ENCODE measurements around the gene LARP4B.

DNA sequence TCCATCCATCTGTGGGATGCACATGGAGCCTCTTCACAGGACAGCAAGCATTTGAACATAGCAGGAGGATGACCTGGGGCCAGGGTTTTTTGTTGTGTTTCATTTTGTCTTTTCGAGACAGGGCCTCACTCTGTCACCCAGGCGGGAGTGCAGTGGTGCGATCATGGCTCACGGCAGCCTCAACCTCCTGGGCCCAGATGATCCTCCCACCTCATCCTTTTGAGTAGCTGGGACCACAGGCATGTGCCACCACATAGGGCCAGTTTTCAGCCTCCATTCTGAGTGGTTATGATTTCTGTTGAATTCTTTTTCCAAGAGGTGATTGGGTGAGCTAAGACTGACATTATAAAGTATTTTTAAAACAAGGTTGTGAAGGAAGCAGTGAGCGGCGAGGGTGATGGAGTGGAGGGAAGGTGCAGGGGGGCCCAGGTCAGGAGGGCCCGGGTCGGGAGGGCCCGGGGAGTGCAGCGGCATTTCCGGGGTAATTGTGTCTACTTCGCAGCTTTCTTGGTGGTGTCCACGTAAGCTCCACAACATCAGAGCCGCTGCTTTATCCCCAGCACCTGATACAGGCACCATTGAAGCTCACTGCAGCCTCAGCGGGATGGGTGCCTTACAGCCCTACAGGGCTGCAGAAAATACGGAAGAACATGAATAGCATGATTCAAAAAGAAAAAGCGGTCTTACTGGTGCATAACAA is 12.0 kb upstream of the LARP4B start:
- TF ChIP-seq, protein P1, sequence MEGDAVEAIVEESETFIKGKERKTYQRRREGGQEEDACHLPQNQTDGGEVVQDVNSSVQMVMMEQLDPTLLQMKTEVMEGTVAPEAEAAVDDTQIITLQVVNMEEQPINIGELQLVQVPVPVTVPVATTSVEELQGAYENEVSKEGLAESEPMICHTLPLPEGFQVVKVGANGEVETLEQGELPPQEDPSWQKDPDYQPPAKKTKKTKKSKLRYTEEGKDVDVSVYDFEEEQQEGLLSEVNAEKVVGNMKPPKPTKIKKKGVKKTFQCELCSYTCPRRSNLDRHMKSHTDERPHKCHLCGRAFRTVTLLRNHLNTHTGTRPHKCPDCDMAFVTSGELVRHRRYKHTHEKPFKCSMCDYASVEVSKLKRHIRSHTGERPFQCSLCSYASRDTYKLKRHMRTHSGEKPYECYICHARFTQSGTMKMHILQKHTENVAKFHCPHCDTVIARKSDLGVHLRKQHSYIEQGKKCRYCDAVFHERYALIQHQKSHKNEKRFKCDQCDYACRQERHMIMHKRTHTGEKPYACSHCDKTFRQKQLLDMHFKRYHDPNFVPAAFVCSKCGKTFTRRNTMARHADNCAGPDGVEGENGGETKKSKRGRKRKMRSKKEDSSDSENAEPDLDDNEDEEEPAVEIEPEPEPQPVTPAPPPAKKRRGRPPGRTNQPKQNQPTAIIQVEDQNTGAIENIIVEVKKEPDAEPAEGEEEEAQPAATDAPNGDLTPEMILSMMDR (IDR thresholded peaks at IDR 0.05; ENCODE audit: extremely low read depth in 1 of 2, insufficient read depth in 1 of 2, low read depth in 1 of 2, low read length in 2 of 2) = no peak
- TF ChIP-seq, protein P2, sequence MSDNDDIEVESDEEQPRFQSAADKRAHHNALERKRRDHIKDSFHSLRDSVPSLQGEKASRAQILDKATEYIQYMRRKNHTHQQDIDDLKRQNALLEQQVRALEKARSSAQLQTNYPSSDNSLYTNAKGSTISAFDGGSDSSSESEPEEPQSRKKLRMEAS (IDR thresholded peaks at IDR 0.05; ENCODE audit: insufficient read depth, insufficient read length) = no peak
- TF ChIP-seq JUN (IDR thresholded peaks at IDR 0.05; ENCODE audit: borderline replicate concordance, insufficient read depth, insufficient read length, low read depth) = no peak

Data from endothelial cell of umbilical vein (primary cell).